Lower lobe of right lung (tissue), 2 donors: ENCODE measurements around the gene LPIN3. TPM values are rescaled to one million over a fixed set of nuclear protein-coding genes. Genes with fewer than 3 reads are reported as not detected.

Experiments
- ATAC-seq, 2 donors: fragments of 200-7000 bp; cut with Tn5 transposase; one replicate each; pipeline ENCODE4 v1.9.1; 2020 to 2022; ENCODE audit warnings: mild to moderate bottlenecking in 2 of 2, moderate library complexity in 2 of 2
- DNase-seq: peaks from one replicate; pipeline ENCODE4 v3.0.0-alpha.2; 2020
- H3K27ac ChIP-seq: fragments of 200-600 bp; one replicate; pipeline ENCODE4 v1.8.0; 2022
- H3K27me3 ChIP-seq: fragments of 200-600 bp; one replicate; pipeline ENCODE4 v1.8.0; 2022; ENCODE audit warnings: low read depth
- H3K36me3 ChIP-seq: fragments of 200-600 bp; one replicate; pipeline ENCODE4 v1.8.0; 2022; ENCODE audit warnings: mild to moderate bottlenecking
- H3K4me1 ChIP-seq: fragments of 200-600 bp; one replicate; pipeline ENCODE4 v1.8.0; 2022
- H3K4me3 ChIP-seq: fragments of 200-600 bp; one replicate; pipeline ENCODE4 v1.8.0; 2022; ENCODE audit warnings: mild to moderate bottlenecking
- H3K9me3 ChIP-seq: fragments of 200-600 bp; one replicate; pipeline ENCODE4 v1.8.0; 2022
- CTCF ChIP-seq: fragments of 200-600 bp; IDR thresholded peaks from one replicate; pipeline ENCODE4 v1.8.0; 2022; ENCODE audit warnings: antibody characterized with exemption, mild to moderate bottlenecking
- intact Hi-C: fragments of 100-400 bp; cut with DNase I; formaldehyde crosslinking; loops from one replicate; pipeline ENCODE4 v1.11.0; 2022
- total RNA-seq: library from RNA; stranded (reverse); fragmentation: NEBNext Ultra II Directional; extraction: Animal tissue kit (Norgen Biotek cat#: 25700); gene quantifications from one replicate; pipeline ENCODE4 v1.2.1, GENCODE V29; 2021
- donor health status: DM: no; HTN: yes; CAD: no; lungs with severe emphysema.

Gene LPIN3
- total RNA-seq, 1 donor from 2014 or later: 16.3 TPM

GRCh38 chr20:41300886-41301285 is 39.7 kb upstream of the LPIN3 start:
- no peak for TF ChIP-seq CTCF

GRCh38 chr20:41304002-41304401 is 36.6 kb upstream of the LPIN3 start:
- ATAC-seq: no peak
- no peak overlapping the region for H3K27ac ChIP-seq
- DNase-seq: no peak
- H3K9me3 ChIP-seq: no peaks in the 10 kb centered on the region
- TF ChIP-seq CTCF: no peak
- no peaks in the 10 kb centered on the region for H3K27me3 ChIP-seq
- no peak overlapping the region for H3K4me3 ChIP-seq
- H3K4me1 ChIP-seq: peaks cover 21% of the 10 kb centered on the region
- intact Hi-C loops: no loop called here
- H3K36me3 ChIP-seq: no peaks in the 10 kb centered on the region

More at GRCh38 chr20:41300886-41301285, 39.7 kb upstream of the LPIN3 start:
- Histone ChIP-seq H3K4me1 (peaks cover 9% of the 10 kb centered on the region), H3K36me3 (no peaks in the 10 kb centered on the region), H3K4me3 (no peak overlapping the region), H3K27me3 (no peaks in the 10 kb centered on the region), H3K9me3 (no peaks in the 10 kb centered on the region), H3K27ac (no peak overlapping the region)
- ATAC-seq (no peak), DNase-seq (no peak)
- intact Hi-C loops: no loop called here

GRCh38 chr20:41304424-41305079 is 36.1 kb upstream of the LPIN3 start:
- no peak for TF ChIP-seq CTCF
- intact Hi-C loops: no loop called here

GRCh38 chr20:41306061-41306727 is 34.4 kb upstream of the LPIN3 start:
- no peaks in the 10 kb centered on the region for H3K36me3 ChIP-seq
- H3K27ac ChIP-seq: no peak overlapping the region
- H3K9me3 ChIP-seq: no peaks in the 10 kb centered on the region
- H3K4me1 ChIP-seq: peaks cover 26% of the 10 kb centered on the region
- intact Hi-C loops: no loop called here
- no peak for ATAC-seq
- no peaks in the 10 kb centered on the region for H3K27me3 ChIP-seq
- H3K4me3 ChIP-seq: no peak overlapping the region
- no peak for TF ChIP-seq CTCF
- DNase-seq: no peak

More at GRCh38 chr20:41304424-41305079, 36.1 kb upstream of the LPIN3 start:
- Histone ChIP-seq H3K27me3 (no peaks in the 10 kb centered on the region), H3K36me3 (no peaks in the 10 kb centered on the region), H3K9me3 (no peaks in the 10 kb centered on the region), H3K4me1 (peaks cover 26% of the 10 kb centered on the region), H3K4me3 (no peak overlapping the region), H3K27ac (no peak overlapping the region)
- DNase-seq (no peak), ATAC-seq (no peak)

- Histone ChIP-seq H3K4me3 (no peak overlapping the region), H3K27me3 (no peaks in the 10 kb centered on the region), H3K4me1 (peaks cover 26% of the 10 kb centered on the region), H3K9me3 (no peaks in the 10 kb centered on the region), H3K27ac (no peak overlapping the region), H3K36me3 (no peaks in the 10 kb centered on the region)
- TF ChIP-seq CTCF: no peak
- no peak for ATAC-seq
- intact Hi-C loops: no loop called here
- DNase-seq: no peak
Measured at GRCh38 chr20:41307021-41307420, 33.6 kb upstream of the LPIN3 start.
